GM19025 (cell line): Measurements from ENCODE around the gene BHLHA15.

Experiments
- ATAC-seq: cut with Tn5 transposase; IDR thresholded peaks from one replicate; pipeline ENCODE4 v1.9.1; 2021; ENCODE audit warnings: mild to moderate bottlenecking, low read depth, moderate library complexity; ENCODE audit not compliant: unreplicated experiment

The BHLHA15 gene

GRCh38 chr7:98186452-98187137, 24.6 kb upstream of the BHLHA15 start:
- no peak for ATAC-seq

- no peak for ATAC-seq
Measured at GRCh38 chr7:98187138-98187502, 24.1 kb upstream of the BHLHA15 start.

GRCh38 chr7:98189559-98189958, 21.7 kb upstream of the BHLHA15 start:
- no peak for ATAC-seq

GRCh38 chr7:98191668-98192431, 19.4 kb upstream of the BHLHA15 start:
- no peak for ATAC-seq

- no peak for ATAC-seq
Measured at GRCh38 chr7:98192781-98193457, 18.3 kb upstream of the BHLHA15 start.

- ATAC-seq = no peak
Measured at GRCh38 chr7:98193474-98194180, 17.6 kb upstream of the BHLHA15 start.

GRCh38 chr7:98194186-98194585, 17.1 kb upstream of the BHLHA15 start:
- ATAC-seq = no peak

GRCh38 chr7:98194672-98195457, 16.4 kb upstream of the BHLHA15 start:
- ATAC-seq = no peak

- ATAC-seq = no peak
Measured at GRCh38 chr7:98196706-98197605, 14.3 kb upstream of the BHLHA15 start.

GRCh38 chr7:98199131-98199530, 12.1 kb upstream of the BHLHA15 start:
- no peak for ATAC-seq

- no peak for ATAC-seq
Measured at GRCh38 chr7:98200364-98200763, 10.9 kb upstream of the BHLHA15 start.

GRCh38 chr7:98202367-98203195, 8.7 kb upstream of the BHLHA15 start:
- ATAC-seq = peak; percentile 91

GRCh38 chr7:98203261-98203963, 7.8 kb upstream of the BHLHA15 start:
- ATAC-seq = peak; percentile 38

- ATAC-seq = no peak
Measured at GRCh38 chr7:98203964-98204605, 7.2 kb upstream of the BHLHA15 start.

GRCh38 chr7:98204670-98205069, 6.6 kb upstream of the BHLHA15 start:
- no peak for ATAC-seq

- ATAC-seq = no peak
Measured at GRCh38 chr7:98205162-98205845, 5.9 kb upstream of the BHLHA15 start.
